K562 (cell line): ENCODE results near the gene FCRLA. TPM values are rescaled to one million over a fixed set of nuclear protein-coding genes. Genes with fewer than 3 reads are reported as not detected.

ENCODE experiments used
- CC2D1A ChIP-seq: fragments of 450-650 bp; IDR thresholded peaks from 2 replicates; pipeline ENCODE4 v1.6.1; 2017; ENCODE audit warnings: mild to moderate bottlenecking
- CCNT2 ChIP-seq: IDR thresholded peaks from 2 replicates; pipeline ENCODE4 v1.6.1; 2011; ENCODE audit warnings: borderline replicate concordance, low read depth, mild to moderate bottlenecking, moderate library complexity, mixed read lengths, low read length; ENCODE audit not compliant: insufficient read length; ENCODE audit errors: extremely low read depth
- NBN ChIP-seq: fragments of 450-650 bp; IDR thresholded peaks from 2 replicates; pipeline ENCODE4 v1.6.1; 2016; ENCODE audit warnings: low read depth, mild to moderate bottlenecking
- POU5F1 ChIP-seq: fragments of 150-350 bp; IDR thresholded peaks from 2 replicates; pipeline ENCODE4 v1.6.1; 2014; ENCODE audit warnings: borderline replicate concordance, low read length, low read depth, mild to moderate bottlenecking; ENCODE audit not compliant: partially characterized antibody
- PTRF ChIP-seq: fragments of 450-650 bp; IDR thresholded peaks from 2 replicates; pipeline ENCODE4 v1.6.1; 2016; ENCODE audit warnings: mild to moderate bottlenecking, missing genetic modification characterization, missing compliant biosample characterization
- PYGO2 ChIP-seq: fragments of 450-650 bp; IDR thresholded peaks from 2 replicates; pipeline ENCODE4 v1.6.1; 2016; ENCODE audit warnings: mild to moderate bottlenecking, missing genetic modification characterization, moderate library complexity, missing compliant biosample characterization
- RBM25 ChIP-seq: fragments of 200-400 bp; formaldehyde crosslinking; IDR thresholded peaks from 2 replicates; pipeline ENCODE4 v1.6.1; 2018; ENCODE audit warnings: low read length, low read depth, moderate library complexity; ENCODE audit not compliant: severe bottlenecking
- TARDBP ChIP-seq: fragments of 450-650 bp; IDR thresholded peaks from 2 replicates; pipeline ENCODE4 v1.6.1; 2016
- TFAM ChIP-seq: fragments of 250-450 bp; sonication (Bioruptor Pico); conservative IDR thresholded peaks from 2 replicates; pipeline ENCODE4 v1.5.0; 2021; ENCODE audit warnings: mild to moderate bottlenecking, moderate library complexity
- THRAP3 ChIP-seq: fragments of 450-650 bp; IDR thresholded peaks from 2 replicates; pipeline ENCODE4 v1.6.1; 2016; ENCODE audit warnings: mild to moderate bottlenecking, inconsistent platforms, borderline replicate concordance
- ZNF512 ChIP-seq: IDR thresholded peaks from 2 replicates; pipeline ENCODE4 v1.6.1; 2016; ENCODE audit warnings: missing genetic modification characterization, missing compliant biosample characterization
- ZNF592 ChIP-seq: fragments of 450-650 bp; IDR thresholded peaks from 2 replicates; pipeline ENCODE4 v1.6.1; 2017; ENCODE audit warnings: antibody characterized with exemption, mild to moderate bottlenecking
- polyA plus RNA-seq, 8 experiments: library from polyadenylated mRNA; depleted of rRNA in 4 of 8; stranded (reverse) in 5 of 8; unstranded in 3 of 8; fragments of >200 nt; fragmentation: Nextera tagmentation in 2 of 8; fragmentation: Illumina TruSeq in 1 of 8; extraction: Ambion mirVana in 2 of 8; extraction: Trizol in 1 of 8; gene quantifications; 2 replicates each; pipeline versions ENCODE4 v1.2.1 to v1.2.3, GENCODE V29; 2011 to 2014; ENCODE audit warnings: inconsistent platforms in 1 of 8, missing spikeins in 1 of 8
- total RNA-seq, 7 experiments: library from RNA; depleted of rRNA in 6 of 7; stranded (reverse); fragments of >200 nt in 6 of 7; fragmentation: Illumina TruSeq in 2 of 7; extraction: Trizol in 2 of 7; gene quantifications; 2 replicates each; pipeline versions ENCODE4 v1.2.1 to v1.2.3, GENCODE V29; 2011 to 2021; ENCODE audit warnings: low replicate concordance in 1 of 7
- TF ChIP-seq, protein P1 (sequence below), 2 experiments: fragments of 250-450 bp in 1 of 2; fragments of 450-650 bp in 1 of 2; sonication (Bioruptor Pico) in 1 of 2; IDR thresholded peaks; 2 replicates each; pipeline versions ENCODE4 v1.6.1 to v1.8.0; 2016 to 2021; ENCODE audit warnings: mild to moderate bottlenecking in 2 of 2, moderate library complexity in 2 of 2, missing compliant biosample characterization in 1 of 2, missing genetic modification characterization in 1 of 2
- TF ChIP-seq, protein P2 (sequence below): fragments of 250-450 bp; sonication (Bioruptor Pico); IDR thresholded peaks from 2 replicates; pipeline ENCODE4 v1.5.0; 2021
- TF ChIP-seq, protein P3 (sequence below): fragments of 250-450 bp; sonication (Bioruptor Pico); IDR thresholded peaks from 2 replicates; pipeline ENCODE4 v1.5.0; 2021; ENCODE audit warnings: mild to moderate bottlenecking, moderate library complexity

Gene FCRLA
- total and polyA plus RNA-seq, 9 of the 15 experiments (the other 6 are each of a cell fraction or from before 2014, with no cell fraction given) = 0.09 to 0.84 (median 0.44) TPM

DNA sequence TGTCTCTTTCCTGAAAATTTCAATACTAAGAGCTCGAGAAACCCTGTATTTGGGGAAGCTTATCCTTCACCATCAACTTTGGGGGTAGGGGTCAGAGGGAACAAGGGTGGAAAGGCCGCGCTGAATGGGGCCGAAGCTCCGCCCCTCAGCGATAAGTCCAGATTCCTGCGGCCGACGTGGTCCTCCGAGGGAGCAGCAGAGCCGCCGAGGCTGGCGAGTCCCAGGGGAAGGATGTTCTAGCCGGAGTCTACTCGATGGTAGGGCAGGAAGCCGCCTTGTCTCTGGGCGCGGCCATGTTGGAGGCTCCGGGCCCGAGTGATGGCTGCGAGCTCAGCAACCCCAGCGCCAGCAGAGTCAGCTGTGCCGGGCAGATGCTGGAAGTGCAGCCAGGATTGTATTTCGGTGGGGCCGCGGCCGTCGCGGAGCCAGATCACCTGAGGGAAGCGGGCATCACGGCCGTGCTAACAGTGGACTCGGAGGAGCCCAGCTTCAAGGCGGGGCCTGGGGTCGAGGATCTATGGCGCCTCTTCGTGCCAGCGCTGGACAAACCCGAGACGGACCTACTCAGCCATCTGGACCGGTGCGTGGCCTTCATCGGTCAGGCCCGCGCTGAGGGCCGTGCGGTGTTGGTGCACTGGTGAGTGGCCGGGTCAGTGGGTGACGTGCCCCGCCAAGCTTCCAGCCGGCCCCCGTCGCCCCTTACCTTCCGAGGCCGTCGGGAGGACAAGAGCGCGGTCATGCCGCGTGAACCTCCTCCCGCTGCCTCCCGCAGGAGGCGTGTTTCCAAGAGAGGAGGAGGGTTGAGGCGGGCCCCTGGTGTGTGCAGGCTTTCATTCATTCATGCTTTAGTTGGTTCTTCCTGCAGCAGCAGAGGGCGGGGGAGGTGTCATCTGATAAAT is 42.7 kb downstream of the FCRLA start, which contains the start of gene DUSP12 (continued):
- TF ChIP-seq, protein P1, sequence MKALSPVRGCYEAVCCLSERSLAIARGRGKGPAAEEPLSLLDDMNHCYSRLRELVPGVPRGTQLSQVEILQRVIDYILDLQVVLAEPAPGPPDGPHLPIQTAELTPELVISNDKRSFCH (CRISPR knock-in tag; IDR thresholded peaks at IDR 0.05) = no peak
- TF ChIP-seq, protein P1 (tag; IDR thresholded peaks at IDR 0.05) = peak; percentile 77
- TF ChIP-seq, protein P2, sequence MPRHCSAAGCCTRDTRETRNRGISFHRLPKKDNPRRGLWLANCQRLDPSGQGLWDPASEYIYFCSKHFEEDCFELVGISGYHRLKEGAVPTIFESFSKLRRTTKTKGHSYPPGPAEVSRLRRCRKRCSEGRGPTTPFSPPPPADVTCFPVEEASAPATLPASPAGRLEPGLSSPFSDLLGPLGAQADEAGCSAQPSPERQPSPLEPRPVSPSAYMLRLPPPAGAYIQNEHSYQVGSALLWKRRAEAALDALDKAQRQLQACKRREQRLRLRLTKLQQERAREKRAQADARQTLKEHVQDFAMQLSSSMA (CRISPR knock-in tag) = peak; percentile 53; the same call in 1 of the 2 replicates
- TF ChIP-seq TFAM (CRISPR knock-in tag) = no peak
- TF ChIP-seq, protein P3, sequence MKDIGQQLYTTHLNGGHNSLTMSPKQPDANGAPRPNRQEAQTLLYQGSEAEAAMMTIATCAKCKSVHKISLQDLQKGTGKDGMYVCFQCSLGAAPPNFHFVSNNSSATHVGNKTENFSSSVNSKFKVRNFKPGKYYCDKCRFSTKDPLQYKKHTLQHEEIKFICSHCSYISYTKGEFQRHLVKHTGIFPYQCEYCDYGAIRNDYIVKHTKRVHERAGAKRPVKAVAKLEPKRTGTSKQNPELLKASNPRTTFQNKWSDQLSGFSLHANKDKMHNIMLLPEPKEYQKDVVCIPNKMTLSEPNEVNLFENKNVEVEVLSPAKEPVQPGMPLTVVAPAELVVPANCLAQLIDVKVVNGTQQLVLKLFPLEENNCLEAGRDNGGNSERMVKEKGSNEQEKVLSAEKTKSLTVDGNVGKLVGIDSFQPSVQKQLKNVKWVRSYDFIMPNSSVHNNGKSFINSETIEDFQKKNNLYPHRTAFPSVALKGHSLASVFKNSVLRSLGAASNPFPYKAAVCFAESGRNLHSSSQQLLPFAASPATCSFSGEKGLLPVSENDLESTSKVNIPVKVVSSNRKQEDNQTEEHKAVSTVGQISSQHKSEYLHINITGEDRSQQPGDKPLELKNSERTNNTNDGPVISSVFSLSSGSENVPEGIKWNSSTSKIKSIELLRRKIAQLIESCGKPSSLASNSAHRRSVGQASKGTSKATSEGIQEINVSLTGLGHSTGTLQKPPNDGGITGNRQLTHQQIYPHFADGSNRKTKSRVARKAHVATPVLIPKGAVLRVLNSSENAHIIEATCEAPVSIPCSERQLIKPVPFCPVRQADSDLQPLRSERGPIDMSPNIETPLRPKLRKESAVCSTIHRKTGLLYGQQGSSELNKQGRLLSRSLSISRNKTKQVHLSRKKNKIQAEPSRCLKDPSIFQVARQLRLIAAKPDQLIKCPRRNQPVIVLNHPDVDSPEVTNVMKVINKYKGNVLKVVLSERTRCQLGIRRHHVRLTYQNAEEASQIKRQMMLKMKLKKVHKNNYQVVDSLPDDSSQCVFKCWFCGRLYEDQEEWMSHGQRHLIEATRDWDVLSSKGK (CRISPR knock-in tag) = no peak
- no peak for TF ChIP-seq TARDBP
- peak; percentile 57 for TF ChIP-seq CCNT2
- no peak for TF ChIP-seq PTRF (tag)
- TF ChIP-seq ZNF512 = no peak
- TF ChIP-seq NBN = peak; percentile 62
- no peak for TF ChIP-seq RBM25
- no peak for TF ChIP-seq PYGO2
- TF ChIP-seq ZNF592 = peak; percentile 57
- TF ChIP-seq THRAP3 = no peak
- TF ChIP-seq POU5F1 = no peak
- TF ChIP-seq CC2D1A = no peak; the same call in 1 of the 2 replicates
